IPS-NIHi11 (cell line): Measurements from ENCODE around the gene MAP7.

Experiments
- DNase-seq: peaks from one replicate; pipeline ENCODE4 v3.0.0; 2012; ENCODE audit warnings: mixed read lengths, low spot score

Gene MAP7

DNA sequence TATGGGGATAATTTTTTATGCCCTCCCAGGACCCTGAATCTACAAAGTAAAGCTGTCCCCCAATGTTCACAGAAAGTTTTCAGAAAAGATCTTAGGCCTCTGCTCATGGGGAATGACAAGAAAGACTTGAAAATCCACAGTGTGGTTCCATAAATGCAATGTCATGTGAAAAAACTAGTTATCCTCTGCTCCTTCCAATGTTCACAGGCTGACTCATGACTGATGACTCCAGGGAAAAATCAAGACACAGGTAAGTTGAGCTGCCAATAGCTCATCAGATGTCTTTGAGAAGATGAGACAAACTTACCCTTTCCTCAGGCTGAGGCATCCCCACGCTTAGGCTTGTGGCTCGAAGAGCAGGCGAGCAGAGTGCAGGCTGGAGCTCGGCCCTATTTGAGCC, 245.8 kb downstream of the MAP7 start:
- no peak for DNase-seq

GRCh38 chr6:136303516-136303915, 246.7 kb downstream of the MAP7 start:
- no peak for DNase-seq

- no peak for DNase-seq
Observed at GRCh38 chr6:136294621-136295020, 255.6 kb downstream of the MAP7 start.
